HepG2 (cell line): ENCODE results near the gene AKNA.

ENCODE experiments used
- CTCF ChIP-seq: sonication (generic); formaldehyde crosslinking; IDR thresholded peaks from 2 replicates; pipeline ENCODE4 v1.5.0; 2020; ENCODE audit warnings: mild to moderate bottlenecking, missing genetic modification reagents, moderate library complexity
- EZH2 ChIP-seq: conservative IDR thresholded peaks from 2 replicates; pipeline ENCODE4 v1.6.1; 2012; ENCODE audit warnings: mild to moderate bottlenecking, low read depth, low read length, moderate library complexity
- HOXD1 ChIP-seq: sonication (generic); formaldehyde crosslinking; IDR thresholded peaks from 2 replicates; pipeline ENCODE4 v1.5.0; 2020; ENCODE audit warnings: missing genetic modification reagents
- SIN3A ChIP-seq: IDR thresholded peaks from 2 replicates; pipeline ENCODE4 v1.6.1; 2011; ENCODE audit warnings: low read depth, mild to moderate bottlenecking, control low read depth, low read length, borderline replicate concordance
- TMF1 ChIP-seq: sonication (generic); formaldehyde crosslinking; IDR thresholded peaks from 2 replicates; pipeline ENCODE4 v1.8.1; 2022; ENCODE audit warnings: low read depth, missing genetic modification reagents
- YEATS2 ChIP-seq: sonication (generic); formaldehyde crosslinking; IDR thresholded peaks from 2 replicates; pipeline ENCODE4 v1.4.0; 2020; ENCODE audit warnings: missing genetic modification reagents, borderline replicate concordance
- ZBTB8A ChIP-seq: sonication (generic); formaldehyde crosslinking; IDR thresholded peaks from 2 replicates; pipeline ENCODE4 v1.4.0; 2020; ENCODE audit warnings: mild to moderate bottlenecking, low read depth, missing genetic modification reagents, borderline replicate concordance
- ZNF260 ChIP-seq: sonication (generic); formaldehyde crosslinking; IDR thresholded peaks from 2 replicates; pipeline ENCODE4 v1.4.0; 2020; ENCODE audit warnings: missing genetic modification reagents, low read depth, mild to moderate bottlenecking, borderline replicate concordance

GRCh38 chr9:114394523-114395333, 6.9 kb upstream of the AKNA start:
- no peak for TF ChIP-seq ZBTB8A (CRISPR knock-in tag)
- no peak for TF ChIP-seq SIN3A
- no peak for TF ChIP-seq TMF1 (CRISPR knock-in tag)
- no peak for TF ChIP-seq CTCF
- TF ChIP-seq ZNF260: no peak
- TF ChIP-seq YEATS2 (CRISPR knock-in tag): no peak
- TF ChIP-seq HOXD1 (CRISPR knock-in tag): no peak
- TF ChIP-seq EZH2: no peak
